ENCODE data around the gene IL2RA. TPM values are rescaled to one million over a fixed set of nuclear protein-coding genes. Genes with fewer than 3 reads are reported as not detected.

Gene IL2RA
- total and polyA plus RNA-seq, 9 of the 15 experiments (the other 6 are each of a cell fraction or from before 2014, with no cell fraction given), result 0.95 TPM; not detected in 8

DNA sequence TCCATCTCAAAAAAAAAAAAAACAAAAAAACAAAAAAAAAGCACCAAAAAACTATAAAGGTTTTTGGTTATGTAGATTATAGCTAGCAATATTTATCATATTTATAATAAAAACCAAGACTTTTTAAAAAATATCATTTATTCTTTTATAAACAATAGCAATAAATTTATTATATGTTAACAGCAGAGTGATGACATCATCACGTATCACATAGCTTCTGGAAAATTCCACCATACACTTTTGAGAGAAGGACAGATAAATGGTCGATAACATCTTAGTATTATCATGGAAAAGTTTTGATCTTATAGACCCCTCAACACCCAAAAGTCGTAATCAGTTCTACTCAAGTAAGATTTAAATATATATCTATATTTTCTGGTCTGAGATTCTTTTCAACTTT lies 51.6 kb downstream of the IL2RA start:
- Histone ChIP-seq H3K79me2 (ENCODE audit: control insufficient read depth, insufficient read depth, low read length) (no peaks in the 10 kb centered on the region), H3K4me3 (no peak overlapping the region), H3K9me1 (ENCODE audit: control insufficient read depth, insufficient read depth, low read length) (no peaks in the 10 kb centered on the region), H4K20me1 (replicated peaks; ENCODE audit: control insufficient read depth, insufficient read depth, low read length) (no peaks in the 10 kb centered on the region), H3K27me3 (ENCODE audit: control insufficient read depth in 2 of 2, insufficient read depth in 2 of 2, low read length in 2 of 2) (peaks cover 3 to 7% of the 10 kb centered on the region in 2 experiments; a peak in 2 of 5 replicates), H3K36me3 (ENCODE audit: control insufficient read depth, insufficient read depth, low read length) (no peaks in the 10 kb centered on the region), H3K27ac (ENCODE audit: extremely low read depth, low read depth, low read length) (no peak overlapping the region), H3K9ac (ENCODE audit: insufficient read depth in 1 of 2, low read depth in 2 of 2, low read length in 2 of 2) (no peak overlapping the region), H2AFZ (ENCODE audit: low read depth, low read length) (no peak overlapping the region), H3K4me1 (replicated peaks in 1 of 2; ENCODE audit: control insufficient read depth in 2 of 2, insufficient read depth in 2 of 2, low read length in 2 of 2) (no peaks in the 10 kb centered on the region; a peak in 2 of 5 replicates), H3K4me2 (ENCODE audit: insufficient read depth, low read length) (no peak overlapping the region), H3K9me3 (replicated peaks; ENCODE audit: control insufficient read depth, insufficient read depth, low read depth, low read length) (no peaks in the 10 kb centered on the region)
- no peak for ATAC-seq
- CTCF ChIA-PET (ENCODE audit: low intra/inter-chr PET ratio), result interaction anchor here (0.6 kb wide), 1 partner anchor 23 kb away, joined by 3 read pairs; no protein-coding TSS in a partner anchor
- WGBS (ENCODE audit: insufficient coverage, low coverage, missing lambda C conversion rate), result 12% methylated on average over 3 of the region's 3 CpGs
- intact Hi-C loops (cut with micrococcal nuclease), result loop anchor here (5.0 to 10.0 kb wide), 2 partner anchors 63 to 74 kb away; partner anchors contain the start of gene RBM17
- TF ChIP-seq MEIS2 (IDR thresholded peaks at IDR 0.05; ENCODE audit: partially characterized antibody), result no peak
- TF ChIP-seq, protein P1, sequence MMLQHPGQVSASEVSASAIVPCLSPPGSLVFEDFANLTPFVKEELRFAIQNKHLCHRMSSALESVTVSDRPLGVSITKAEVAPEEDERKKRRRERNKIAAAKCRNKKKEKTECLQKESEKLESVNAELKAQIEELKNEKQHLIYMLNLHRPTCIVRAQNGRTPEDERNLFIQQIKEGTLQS (IDR thresholded peaks at IDR 0.05), result peak; percentile 86
- TF ChIP-seq, protein P1 (CRISPR knock-in tag; conservative IDR thresholded peaks at IDR 0.05), result no peak
- FAIRE-seq, result no peak
- POLR2A ChIA-PET, result no interaction called here
- in situ Hi-C loops (cut with MboI), result no loop called here
- no TSS peak for BruUV-seq (replicated peaks)
- DNase-seq (ENCODE audit: extremely low read depth in 1 of 4, low spot score in 3 of 4), result no peak

DNA sequence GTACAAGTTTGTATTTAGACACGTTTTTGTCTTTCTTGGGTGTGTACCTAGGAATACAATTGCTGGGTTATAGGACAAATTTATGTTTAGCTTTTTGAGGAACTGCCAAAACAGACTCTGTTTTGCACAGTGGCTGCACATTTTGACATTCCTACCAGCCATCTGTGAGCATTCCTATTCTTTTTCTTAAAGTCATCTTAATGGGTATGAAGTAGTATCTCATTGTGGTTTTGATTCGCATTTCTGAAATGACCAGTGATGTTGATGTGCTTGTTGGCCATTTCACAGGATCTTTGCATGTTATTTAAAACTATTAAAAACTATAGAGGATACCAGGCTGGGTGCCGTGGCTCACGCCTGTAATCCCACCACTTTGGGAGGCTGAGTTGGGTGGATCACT lies 52.2 kb downstream of the IL2RA start:
- WGBS (ENCODE audit: insufficient coverage, low coverage, missing lambda C conversion rate), result 8% methylated on average over 4 of the region's 4 CpGs
- H3K27me3 ChIP-seq (ENCODE audit: control insufficient read depth in 2 of 2, insufficient read depth in 2 of 2, low read length in 2 of 2), result peaks cover 5 to 7% of the 10 kb centered on the region in 2 experiments; a peak in 2 of 5 replicates
- H3K27ac ChIP-seq (ENCODE audit: extremely low read depth, low read depth, low read length), result no peak overlapping the region
- no peak overlapping the region for H3K4me3 ChIP-seq
- no peak overlapping the region for H3K4me2 ChIP-seq (ENCODE audit: insufficient read depth, low read length)
- FAIRE-seq, result no peak
- H2AFZ ChIP-seq (ENCODE audit: low read depth, low read length), result no peak overlapping the region
- POLR2A ChIA-PET, result no interaction called here
- H4K20me1 ChIP-seq (replicated peaks; ENCODE audit: control insufficient read depth, insufficient read depth, low read length), result no peaks in the 10 kb centered on the region
- H3K4me1 ChIP-seq (replicated peaks in 1 of 2; ENCODE audit: control insufficient read depth in 2 of 2, insufficient read depth in 2 of 2, low read length in 2 of 2), result no peaks in the 10 kb centered on the region; a peak in 3 of 5 replicates
- intact Hi-C loops (cut with micrococcal nuclease) (loop anchor here (5.0 to 10.0 kb wide), 2 partner anchors 63 to 75 kb away; partner anchors contain the start of gene RBM17), in situ Hi-C loops (cut with MboI) (no loop called here)
- H3K79me2 ChIP-seq (ENCODE audit: control insufficient read depth, insufficient read depth, low read length), result no peaks in the 10 kb centered on the region
- no peaks in the 10 kb centered on the region for H3K9me3 ChIP-seq (replicated peaks; ENCODE audit: control insufficient read depth, insufficient read depth, low read depth, low read length)
- no peaks in the 10 kb centered on the region for H3K9me1 ChIP-seq (ENCODE audit: control insufficient read depth, insufficient read depth, low read length)
- CTCF ChIA-PET (ENCODE audit: low intra/inter-chr PET ratio), result interaction anchor here (0.6 kb wide), 1 partner anchor 23 kb away, joined by 3 read pairs; no protein-coding TSS in a partner anchor
- no TSS peak for BruUV-seq (replicated peaks)
- no peak overlapping the region for H3K9ac ChIP-seq (ENCODE audit: insufficient read depth in 1 of 2, low read depth in 2 of 2, low read length in 2 of 2)
- no peak for DNase-seq (ENCODE audit: extremely low read depth in 1 of 4, low spot score in 3 of 4)
- H3K36me3 ChIP-seq (ENCODE audit: control insufficient read depth, insufficient read depth, low read length), result no peaks in the 10 kb centered on the region
- no peak for ATAC-seq
- TF ChIP-seq XRCC4 (IDR thresholded peaks at IDR 0.05; ENCODE audit: extremely low read depth, insufficient read depth, insufficient read length) (no peak), BRCA1 (IDR thresholded peaks at IDR 0.05) (no peak), BRCA1 (CRISPR knock-in tag; IDR thresholded peaks at IDR 0.05) (no peak), MEIS2 (IDR thresholded peaks at IDR 0.05; ENCODE audit: partially characterized antibody) (no peak), TCF7L2 (IDR thresholded peaks at IDR 0.05; ENCODE audit: low read depth, low read length) (no peak), TEAD1 (CRISPR knock-in tag; IDR thresholded peaks at IDR 0.05) (no peak), RBM39 (optimal IDR thresholded peaks at IDR 0.05; ENCODE audit: low read depth, low read length) (no peak), PTRF (tag; IDR thresholded peaks at IDR 0.05) (no peak), SUPT5H (IDR thresholded peaks at IDR 0.05) (no peak), HDAC8 (tag; IDR thresholded peaks at IDR 0.05) (no peak)
